ENCODE measurements around the gene PHF21B. TPM values are rescaled to one million over a fixed set of nuclear protein-coding genes. Genes with fewer than 3 reads are reported as not detected.

Gene PHF21B
- total and polyA plus RNA-seq, 2 donors (not counting 1 experiment from before 2014, with no cell fraction given) = 0.17 TPM; not detected in 1

- TF ChIP-seq EZH2 (IDR thresholded peaks at IDR 0.05; ENCODE audit: low read length, missing control alignments) (no peak), CTCF (conservative IDR thresholded peaks at IDR 0.05 in 1 of 2, IDR thresholded peaks at IDR 0.05 in 1 of 2; ENCODE audit: low read depth in 1 of 2, low read length in 2 of 2) (no peak)
- no peak overlapping the region for H3K9ac ChIP-seq (ENCODE audit: insufficient read depth, low read length)
- no peaks in the 10 kb centered on the region for H3K4me1 ChIP-seq (ENCODE audit: control insufficient read depth, extremely low read depth, insufficient read depth, low read length)
- H3K79me2 ChIP-seq (ENCODE audit: control insufficient read depth, insufficient read depth, low read length) = no peaks in the 10 kb centered on the region
- H3K9me3 ChIP-seq (ENCODE audit: control insufficient read depth, insufficient read depth, low read depth, low read length) = no peaks in the 10 kb centered on the region
- H3K36me3 ChIP-seq (ENCODE audit: control insufficient read depth, insufficient read depth, low read length) = no peaks in the 10 kb centered on the region
- no peaks in the 10 kb centered on the region for H4K20me1 ChIP-seq (ENCODE audit: control insufficient read depth, extremely low read depth, insufficient read depth, low read length)
- H3K27me3 ChIP-seq (ENCODE audit: control insufficient read depth, insufficient read depth, low read length) = no peaks in the 10 kb centered on the region
- no peak overlapping the region for H2AFZ ChIP-seq (ENCODE audit: low read length)
- no peak for DNase-seq (ENCODE audit: low read depth in 2 of 2)
- no peak overlapping the region for H3K4me3 ChIP-seq (replicated peaks in 1 of 4; ENCODE audit: control extremely low read depth in 1 of 4, insufficient read depth in 1 of 4, low read depth in 3 of 4, low read length in 4 of 4)
- no peak overlapping the region for H3K4me2 ChIP-seq (ENCODE audit: extremely low read depth, insufficient read depth, low read length)
- no peak overlapping the region for H3K27ac ChIP-seq (ENCODE audit: insufficient read depth, low read length)
Measured at GRCh38 chr22:44941207-44941606, 68.6 kb downstream of the PHF21B start.

- H3K36me3 ChIP-seq (ENCODE audit: control insufficient read depth, insufficient read depth, low read length) = no peaks in the 10 kb centered on the region
- no peak for DNase-seq (ENCODE audit: low read depth in 2 of 2)
- no peak overlapping the region for H3K4me3 ChIP-seq (replicated peaks in 1 of 4; ENCODE audit: control extremely low read depth in 1 of 4, insufficient read depth in 1 of 4, low read depth in 3 of 4, low read length in 4 of 4)
- H3K4me2 ChIP-seq (ENCODE audit: extremely low read depth, insufficient read depth, low read length) = no peak overlapping the region
- no peaks in the 10 kb centered on the region for H3K9me3 ChIP-seq (ENCODE audit: control insufficient read depth, insufficient read depth, low read depth, low read length)
- no peak overlapping the region for H3K27ac ChIP-seq (ENCODE audit: insufficient read depth, low read length)
- no peaks in the 10 kb centered on the region for H3K79me2 ChIP-seq (ENCODE audit: control insufficient read depth, insufficient read depth, low read length)
- H3K9ac ChIP-seq (ENCODE audit: insufficient read depth, low read length) = no peak overlapping the region
- TF ChIP-seq CTCF (conservative IDR thresholded peaks at IDR 0.05 in 1 of 2, IDR thresholded peaks at IDR 0.05 in 1 of 2; ENCODE audit: low read depth in 1 of 2, low read length in 2 of 2) = no peak
- no peak for TF ChIP-seq EZH2 (IDR thresholded peaks at IDR 0.05; ENCODE audit: low read length, missing control alignments)
- H3K27me3 ChIP-seq (ENCODE audit: control insufficient read depth, insufficient read depth, low read length) = no peaks in the 10 kb centered on the region
- no peaks in the 10 kb centered on the region for H3K4me1 ChIP-seq (ENCODE audit: control insufficient read depth, extremely low read depth, insufficient read depth, low read length)
- no peak overlapping the region for H2AFZ ChIP-seq (ENCODE audit: low read length)
- no peaks in the 10 kb centered on the region for H4K20me1 ChIP-seq (ENCODE audit: control insufficient read depth, extremely low read depth, insufficient read depth, low read length)
Measured at GRCh38 chr22:44940130-44940529, 69.7 kb downstream of the PHF21B start.

GRCh38 chr22:44939451-44939850, 70.4 kb downstream of the PHF21B start:
- H3K79me2 ChIP-seq (ENCODE audit: control insufficient read depth, insufficient read depth, low read length) = no peaks in the 10 kb centered on the region
- no peak overlapping the region for H3K4me3 ChIP-seq (replicated peaks in 1 of 4; ENCODE audit: control extremely low read depth in 1 of 4, insufficient read depth in 1 of 4, low read depth in 3 of 4, low read length in 4 of 4)
- no peak for DNase-seq (ENCODE audit: low read depth in 2 of 2)
- no peak overlapping the region for H3K9ac ChIP-seq (ENCODE audit: insufficient read depth, low read length)
- H2AFZ ChIP-seq (ENCODE audit: low read length) = no peak overlapping the region
- no peaks in the 10 kb centered on the region for H3K4me1 ChIP-seq (ENCODE audit: control insufficient read depth, extremely low read depth, insufficient read depth, low read length)
- no peaks in the 10 kb centered on the region for H3K27me3 ChIP-seq (ENCODE audit: control insufficient read depth, insufficient read depth, low read length)
- no peaks in the 10 kb centered on the region for H3K9me3 ChIP-seq (ENCODE audit: control insufficient read depth, insufficient read depth, low read depth, low read length)
- H3K36me3 ChIP-seq (ENCODE audit: control insufficient read depth, insufficient read depth, low read length) = no peaks in the 10 kb centered on the region
- H3K4me2 ChIP-seq (ENCODE audit: extremely low read depth, insufficient read depth, low read length) = no peak overlapping the region
- H3K27ac ChIP-seq (ENCODE audit: insufficient read depth, low read length) = no peak overlapping the region
- TF ChIP-seq EZH2 (IDR thresholded peaks at IDR 0.05; ENCODE audit: low read length, missing control alignments) (no peak), CTCF (conservative IDR thresholded peaks at IDR 0.05 in 1 of 2, IDR thresholded peaks at IDR 0.05 in 1 of 2; ENCODE audit: low read depth in 1 of 2, low read length in 2 of 2) (no peak)
- no peaks in the 10 kb centered on the region for H4K20me1 ChIP-seq (ENCODE audit: control insufficient read depth, extremely low read depth, insufficient read depth, low read length)
